Vagina (tissue), 2 donors: ENCODE results near the gene LTBP2. TPM values are rescaled to one million over a fixed set of nuclear protein-coding genes. Genes with fewer than 3 reads are reported as not detected.

ENCODE experiments used
- DNase-seq, 2 donors: peaks; one replicate each; pipeline ENCODE4 v3.0.0-alpha.2; 2017; ENCODE audit errors: extremely low spot score in 2 of 2
- H3K27ac ChIP-seq: fragments of 200-600 bp; sonication (generic); one replicate; pipeline ENCODE4 v1.5.1; 2019
- H3K27me3 ChIP-seq: fragments of 200-600 bp; sonication (generic); one replicate; pipeline ENCODE4 v1.5.1; 2019
- H3K36me3 ChIP-seq, 2 donors: fragments of 200-600 bp; sonication (generic); one replicate each; pipeline ENCODE4 v1.5.1; 2017 to 2019
- H3K4me1 ChIP-seq: fragments of 200-600 bp; sonication (generic); one replicate; pipeline ENCODE4 v1.5.1; 2019
- H3K4me3 ChIP-seq, 2 donors: fragments of 200-600 bp; sonication (generic); 1 replicate in 1 of 2; 2 replicates in 1 of 2; pipeline ENCODE4 v1.5.1; 2016 to 2019
- H3K9me3 ChIP-seq: fragments of 200-600 bp; sonication (generic); one replicate; pipeline ENCODE4 v1.5.1; 2019
- CTCF ChIP-seq, 3 experiments: fragments of 450-650 bp in 2 of 3; fragments of 200-600 bp in 1 of 3; sonication (generic) in 1 of 3; IDR thresholded peaks; one replicate each; pipeline ENCODE4 v1.5.1; 2017 to 2019; ENCODE audit warnings: antibody characterized with exemption in 3 of 3, mild to moderate bottlenecking in 2 of 3, moderate library complexity in 2 of 3
- POLR2A ChIP-seq, 2 donors: fragments of 450-650 bp; IDR thresholded peaks; one replicate each; pipeline ENCODE4 v1.6.1; 2017; ENCODE audit warnings: antibody characterized with exemption in 2 of 2, mild to moderate bottlenecking in 2 of 2, moderate library complexity in 2 of 2
- POLR2AphosphoS5 ChIP-seq, 2 donors: sonication (generic); formaldehyde crosslinking; IDR thresholded peaks; one replicate each; pipeline ENCODE4 v1.9.0; 2017; ENCODE audit warnings: antibody characterized with exemption in 2 of 2, mild to moderate bottlenecking in 2 of 2, low read depth in 1 of 2; ENCODE audit not compliant: insufficient read depth in 1 of 2
- intact Hi-C: fragments of 100-400 bp; cut with DNase I; formaldehyde crosslinking; loops from one replicate; pipeline ENCODE4 v1.15.1; 2023
- total RNA-seq: library from RNA; depleted of rRNA; stranded (reverse); fragments of >200 nt; gene quantifications from one replicate; pipeline ENCODE4 v1.2.3, GENCODE V29; 2016

Gene LTBP2
- total RNA-seq, 1 donor from 2014 or later = 52.5 TPM

- Histone ChIP-seq H3K27ac (no peak overlapping the region), H3K9me3 (no peaks in the 10 kb centered on the region), H3K4me1 (peaks cover 12% of the 10 kb centered on the region), H3K36me3 (peaks cover 0 to 7% of the 10 kb centered on the region in 2 donors), H3K4me3 (no peak overlapping the region), H3K27me3 (no peaks in the 10 kb centered on the region)
- no peak for DNase-seq
- no peak for TF ChIP-seq CTCF (IDR thresholded peaks at IDR 0.05)
- no peak for TF ChIP-seq POLR2A (IDR thresholded peaks at IDR 0.05)
- TF ChIP-seq POLR2AphosphoS5 (IDR thresholded peaks at IDR 0.05; ENCODE audit: insufficient read depth in 1 of 2, low read depth in 1 of 2) = no peak
- intact Hi-C loops = no loop called here
Observed at GRCh38 chr14:74533576-74533975, 78.5 kb downstream of the LTBP2 start.

- Histone ChIP-seq H3K36me3 (peaks cover 0 to 7% of the 10 kb centered on the region in 2 donors), H3K4me1 (peaks cover 12% of the 10 kb centered on the region), H3K27ac (no peak overlapping the region), H3K27me3 (no peaks in the 10 kb centered on the region), H3K9me3 (no peaks in the 10 kb centered on the region), H3K4me3 (no peak overlapping the region)
- TF ChIP-seq POLR2AphosphoS5 (IDR thresholded peaks at IDR 0.05; ENCODE audit: insufficient read depth in 1 of 2, low read depth in 1 of 2) (no peak), CTCF (IDR thresholded peaks at IDR 0.05) (no peak), POLR2A (IDR thresholded peaks at IDR 0.05) (no peak)
- intact Hi-C loops = no loop called here
- no peak for DNase-seq
Observed at GRCh38 chr14:74532246-74532645, 79.8 kb downstream of the LTBP2 start.

- H3K27me3 ChIP-seq = no peaks in the 10 kb centered on the region
- H3K9me3 ChIP-seq = no peaks in the 10 kb centered on the region
- TF ChIP-seq POLR2AphosphoS5 (IDR thresholded peaks at IDR 0.05; ENCODE audit: insufficient read depth in 1 of 2, low read depth in 1 of 2) (no peak), CTCF (IDR thresholded peaks at IDR 0.05) (no peak)
- intact Hi-C loops = no loop called here
- no peak for DNase-seq
- peaks cover 0 to 7% of the 10 kb centered on the region in 2 donors for H3K36me3 ChIP-seq
- H3K27ac ChIP-seq = no peak overlapping the region
- no peak overlapping the region for H3K4me3 ChIP-seq
- H3K4me1 ChIP-seq = peaks cover 12% of the 10 kb centered on the region
Observed at GRCh38 chr14:74531467-74531866, 80.6 kb downstream of the LTBP2 start.

- no peak for DNase-seq
- H3K27me3 ChIP-seq = no peaks in the 10 kb centered on the region
- H3K4me1 ChIP-seq = peaks cover 12% of the 10 kb centered on the region
- intact Hi-C loops = no loop called here
- no peaks in the 10 kb centered on the region for H3K9me3 ChIP-seq
- TF ChIP-seq CTCF (IDR thresholded peaks at IDR 0.05) (no peak), POLR2A (IDR thresholded peaks at IDR 0.05) (no peak), POLR2AphosphoS5 (IDR thresholded peaks at IDR 0.05; ENCODE audit: insufficient read depth in 1 of 2, low read depth in 1 of 2) (no peak)
- H3K4me3 ChIP-seq = no peak overlapping the region
- no peak overlapping the region for H3K27ac ChIP-seq
- peaks cover 0 to 7% of the 10 kb centered on the region in 2 donors for H3K36me3 ChIP-seq
Observed at GRCh38 chr14:74531006-74531405, 81.0 kb downstream of the LTBP2 start.

GRCh38 chr14:74528886-74529285 is 83.2 kb downstream of the LTBP2 start:
- H3K4me3 ChIP-seq = no peak overlapping the region
- peaks cover 12% of the 10 kb centered on the region for H3K4me1 ChIP-seq
- no peaks in the 10 kb centered on the region for H3K36me3 ChIP-seq
- H3K27me3 ChIP-seq = no peaks in the 10 kb centered on the region
- TF ChIP-seq POLR2AphosphoS5 (IDR thresholded peaks at IDR 0.05; ENCODE audit: insufficient read depth in 1 of 2, low read depth in 1 of 2) (no peak), CTCF (IDR thresholded peaks at IDR 0.05) (no peak), POLR2A (IDR thresholded peaks at IDR 0.05) (no peak)
- intact Hi-C loops = no loop called here
- H3K27ac ChIP-seq = no peak overlapping the region
- no peak for DNase-seq
- no peaks in the 10 kb centered on the region for H3K9me3 ChIP-seq
